ENCODE results near the gene C8A. TPM values are rescaled to one million over a fixed set of nuclear protein-coding genes. Genes with fewer than 3 reads are reported as not detected.

The C8A gene
- total and polyA plus RNA-seq, 2 donors (not counting 1 experiment from before 2014, with no cell fraction given) = not detected

DNA sequence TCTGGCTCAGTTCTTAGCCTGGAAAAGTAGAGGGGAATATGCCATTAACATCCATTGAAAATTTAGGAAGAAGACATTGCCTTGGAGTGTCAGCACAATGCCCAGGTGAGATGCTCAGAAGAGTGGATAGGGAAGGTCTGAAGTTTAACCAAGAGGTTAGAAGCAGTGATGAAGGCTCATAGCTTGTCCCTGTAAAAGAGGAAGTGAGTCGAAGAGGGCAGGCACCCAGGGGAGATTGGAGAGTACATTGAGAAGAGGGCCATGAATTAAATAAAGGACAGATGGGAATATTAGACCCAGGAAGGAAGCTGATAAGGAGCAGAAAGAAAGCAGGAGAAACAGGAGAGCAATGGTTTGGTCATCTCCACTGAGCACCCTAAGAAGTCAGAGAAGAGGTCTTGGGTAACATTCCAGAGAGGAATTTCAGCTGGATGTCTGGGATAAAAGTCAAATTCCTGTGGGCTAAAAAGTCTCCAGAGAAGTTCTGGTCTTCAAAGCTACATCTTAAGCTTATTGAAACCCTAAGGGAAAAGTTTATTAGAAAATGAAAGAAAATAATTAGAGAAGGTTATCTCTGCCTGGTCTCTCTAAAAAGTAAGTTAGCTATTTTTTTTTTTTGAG is 93.9 kb downstream of the C8A start:
- H3K9ac ChIP-seq (ENCODE audit: insufficient read depth, low read length) = no peak overlapping the region
- no peak overlapping the region for H3K27ac ChIP-seq (ENCODE audit: insufficient read depth, low read length)
- H3K4me2 ChIP-seq (ENCODE audit: extremely low read depth, insufficient read depth, low read length) = no peak overlapping the region
- no peaks in the 10 kb centered on the region for H3K36me3 ChIP-seq (ENCODE audit: control insufficient read depth, insufficient read depth, low read length)
- no peak overlapping the region for H3K4me3 ChIP-seq (replicated peaks in 1 of 4; ENCODE audit: control extremely low read depth in 1 of 4, insufficient read depth in 1 of 4, low read depth in 3 of 4, low read length in 4 of 4)
- H3K79me2 ChIP-seq (ENCODE audit: control insufficient read depth, insufficient read depth, low read length) = no peaks in the 10 kb centered on the region
- no peaks in the 10 kb centered on the region for H4K20me1 ChIP-seq (ENCODE audit: control insufficient read depth, extremely low read depth, insufficient read depth, low read length)
- no peak for TF ChIP-seq EZH2 (IDR thresholded peaks at IDR 0.05; ENCODE audit: low read length, missing control alignments)
- TF ChIP-seq, protein P1, sequence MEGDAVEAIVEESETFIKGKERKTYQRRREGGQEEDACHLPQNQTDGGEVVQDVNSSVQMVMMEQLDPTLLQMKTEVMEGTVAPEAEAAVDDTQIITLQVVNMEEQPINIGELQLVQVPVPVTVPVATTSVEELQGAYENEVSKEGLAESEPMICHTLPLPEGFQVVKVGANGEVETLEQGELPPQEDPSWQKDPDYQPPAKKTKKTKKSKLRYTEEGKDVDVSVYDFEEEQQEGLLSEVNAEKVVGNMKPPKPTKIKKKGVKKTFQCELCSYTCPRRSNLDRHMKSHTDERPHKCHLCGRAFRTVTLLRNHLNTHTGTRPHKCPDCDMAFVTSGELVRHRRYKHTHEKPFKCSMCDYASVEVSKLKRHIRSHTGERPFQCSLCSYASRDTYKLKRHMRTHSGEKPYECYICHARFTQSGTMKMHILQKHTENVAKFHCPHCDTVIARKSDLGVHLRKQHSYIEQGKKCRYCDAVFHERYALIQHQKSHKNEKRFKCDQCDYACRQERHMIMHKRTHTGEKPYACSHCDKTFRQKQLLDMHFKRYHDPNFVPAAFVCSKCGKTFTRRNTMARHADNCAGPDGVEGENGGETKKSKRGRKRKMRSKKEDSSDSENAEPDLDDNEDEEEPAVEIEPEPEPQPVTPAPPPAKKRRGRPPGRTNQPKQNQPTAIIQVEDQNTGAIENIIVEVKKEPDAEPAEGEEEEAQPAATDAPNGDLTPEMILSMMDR (conservative IDR thresholded peaks at IDR 0.05 in 1 of 2, IDR thresholded peaks at IDR 0.05 in 1 of 2; ENCODE audit: low read depth in 1 of 2, low read length in 2 of 2) = no peak
- H3K27me3 ChIP-seq (ENCODE audit: control insufficient read depth, insufficient read depth, low read length) = no peaks in the 10 kb centered on the region
- DNase-seq (ENCODE audit: low read depth in 2 of 2) = peak; percentile 3 to 49
- peaks cover 3% of the 10 kb centered on the region for H3K4me1 ChIP-seq (ENCODE audit: control insufficient read depth, extremely low read depth, insufficient read depth, low read length)
- no peak overlapping the region for H2AFZ ChIP-seq (ENCODE audit: low read length)
- H3K9me3 ChIP-seq (ENCODE audit: control insufficient read depth, insufficient read depth, low read depth, low read length) = no peaks in the 10 kb centered on the region

DNA sequence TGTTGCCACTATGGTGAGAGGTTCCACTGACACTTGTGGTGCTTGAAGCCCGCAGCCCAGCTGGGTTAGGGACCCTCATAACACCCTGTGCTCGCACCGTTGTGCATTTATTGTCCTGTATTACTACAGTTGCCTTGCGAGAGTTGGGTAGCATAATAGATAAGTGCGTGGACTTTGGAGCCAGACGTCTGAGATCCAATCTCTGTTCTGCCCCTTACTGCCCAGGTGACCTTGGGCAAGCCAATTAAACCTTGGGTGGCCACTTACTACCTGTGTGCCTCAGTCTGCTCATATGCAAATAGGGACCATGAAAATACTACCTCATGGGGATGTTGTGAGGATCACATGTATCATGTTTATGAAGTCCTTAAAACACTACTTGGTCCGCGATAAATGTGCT is 97.9 kb downstream of the C8A start:
- no peak overlapping the region for H3K9ac ChIP-seq (ENCODE audit: insufficient read depth, low read length)

DNA sequence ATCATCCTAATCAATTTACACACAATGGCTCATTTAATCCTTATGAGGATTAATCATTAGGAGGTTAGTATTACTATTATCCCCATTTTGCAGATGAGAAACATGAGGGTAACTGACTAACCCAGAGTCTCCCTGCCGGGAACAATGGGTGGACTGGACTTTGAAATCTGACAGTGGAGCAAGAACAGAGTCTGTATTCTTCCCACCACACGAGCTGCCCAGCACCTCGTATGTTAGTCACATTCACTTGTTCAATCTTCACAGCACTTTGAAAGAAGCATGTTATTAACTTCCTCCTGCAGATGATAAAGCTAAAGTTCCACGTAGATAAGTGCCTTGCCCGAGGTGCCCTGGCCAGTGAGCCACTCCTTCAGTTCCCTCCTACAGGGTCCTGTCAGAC is 98.8 kb downstream of the C8A start:
- Histone ChIP-seq H3K9me3 (ENCODE audit: control insufficient read depth, insufficient read depth, low read depth, low read length) (no peaks in the 10 kb centered on the region), H3K36me3 (ENCODE audit: control insufficient read depth, insufficient read depth, low read length) (no peaks in the 10 kb centered on the region), H3K4me1 (ENCODE audit: control insufficient read depth, extremely low read depth, insufficient read depth, low read length) (peaks cover 1% of the 10 kb centered on the region), H3K4me3 (replicated peaks in 1 of 4; ENCODE audit: control extremely low read depth in 1 of 4, insufficient read depth in 1 of 4, low read depth in 3 of 4, low read length in 4 of 4) (no peak overlapping the region), H3K27me3 (ENCODE audit: control insufficient read depth, insufficient read depth, low read length) (no peaks in the 10 kb centered on the region), H3K4me2 (ENCODE audit: extremely low read depth, insufficient read depth, low read length) (no peak overlapping the region), H3K79me2 (ENCODE audit: control insufficient read depth, insufficient read depth, low read length) (no peaks in the 10 kb centered on the region), H4K20me1 (ENCODE audit: control insufficient read depth, extremely low read depth, insufficient read depth, low read length) (no peaks in the 10 kb centered on the region), H3K27ac (ENCODE audit: insufficient read depth, low read length) (no peak overlapping the region), H3K9ac (ENCODE audit: insufficient read depth, low read length) (no peak overlapping the region), H2AFZ (ENCODE audit: low read length) (no peak overlapping the region)
- TF ChIP-seq, protein P1 (conservative IDR thresholded peaks at IDR 0.05 in 1 of 2, IDR thresholded peaks at IDR 0.05 in 1 of 2; ENCODE audit: low read depth in 1 of 2, low read length in 2 of 2) = no peak
- no peak for TF ChIP-seq EZH2 (IDR thresholded peaks at IDR 0.05; ENCODE audit: low read length, missing control alignments)
- DNase-seq (ENCODE audit: low read depth in 2 of 2) = no peak

More for the DNA sequence above, 97.9 kb downstream of the C8A start:
- TF ChIP-seq, protein P1 (conservative IDR thresholded peaks at IDR 0.05 in 1 of 2, IDR thresholded peaks at IDR 0.05 in 1 of 2; ENCODE audit: low read depth in 1 of 2, low read length in 2 of 2) = no peak
- no peak for TF ChIP-seq EZH2 (IDR thresholded peaks at IDR 0.05; ENCODE audit: low read length, missing control alignments)
- Histone ChIP-seq H3K27ac (ENCODE audit: insufficient read depth, low read length) (no peak overlapping the region), H3K36me3 (ENCODE audit: control insufficient read depth, insufficient read depth, low read length) (no peaks in the 10 kb centered on the region), H3K4me3 (replicated peaks in 1 of 4; ENCODE audit: control extremely low read depth in 1 of 4, insufficient read depth in 1 of 4, low read depth in 3 of 4, low read length in 4 of 4) (no peak overlapping the region), H3K27me3 (ENCODE audit: control insufficient read depth, insufficient read depth, low read length) (no peaks in the 10 kb centered on the region), H3K4me2 (ENCODE audit: extremely low read depth, insufficient read depth, low read length) (no peak overlapping the region), H2AFZ (ENCODE audit: low read length) (no peak overlapping the region), H4K20me1 (ENCODE audit: control insufficient read depth, extremely low read depth, insufficient read depth, low read length) (no peaks in the 10 kb centered on the region), H3K4me1 (ENCODE audit: control insufficient read depth, extremely low read depth, insufficient read depth, low read length) (peaks cover 3% of the 10 kb centered on the region), H3K9me3 (ENCODE audit: control insufficient read depth, insufficient read depth, low read depth, low read length) (no peaks in the 10 kb centered on the region), H3K79me2 (ENCODE audit: control insufficient read depth, insufficient read depth, low read length) (no peaks in the 10 kb centered on the region)
- no peak for DNase-seq (ENCODE audit: low read depth in 2 of 2)

Measured in fibroblast of lung (primary cell).